ENCODE data around the gene APCDD1.

The APCDD1 gene

GRCh38 chr18:10430677-10431076 is 23.8 kb upstream of the APCDD1 start:
- in situ Hi-C loops (cut with MboI; ENCODE audit: low sequenced_read_pairs), result no loop called here

GRCh38 chr18:10431680-10432079 is 22.8 kb upstream of the APCDD1 start:
- in situ Hi-C loops (cut with MboI; ENCODE audit: low sequenced_read_pairs), result no loop called here

DNA sequence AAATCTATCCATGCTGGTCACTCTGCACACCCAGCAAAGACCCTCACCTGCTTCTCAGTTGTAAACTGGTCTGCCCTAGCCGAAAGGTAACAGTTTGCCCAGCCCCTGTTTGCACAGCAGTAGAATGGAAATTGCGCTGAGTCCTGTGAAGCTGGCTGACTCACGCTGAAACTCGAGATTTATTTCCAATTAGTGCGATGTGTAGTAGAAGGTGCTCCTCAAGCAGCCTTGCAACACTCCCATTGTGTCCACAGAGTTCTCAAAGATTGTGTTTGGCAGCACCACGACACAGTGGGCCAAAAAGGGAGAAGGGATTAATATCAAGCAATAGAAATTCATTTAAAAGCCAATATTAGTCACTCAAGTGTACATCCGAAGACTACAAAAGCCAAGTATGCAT is 21.7 kb upstream of the APCDD1 start:
- in situ Hi-C loops (cut with MboI; ENCODE audit: low sequenced_read_pairs), result no loop called here

- in situ Hi-C loops (cut with MboI; ENCODE audit: low sequenced_read_pairs), result no loop called here
Measured at GRCh38 chr18:10436160-10436559, 18.3 kb upstream of the APCDD1 start.

GRCh38 chr18:10437837-10438236 is 16.6 kb upstream of the APCDD1 start:
- in situ Hi-C loops (cut with MboI; ENCODE audit: low sequenced_read_pairs), result no loop called here

GRCh38 chr18:10439898-10440297 is 14.5 kb upstream of the APCDD1 start:
- in situ Hi-C loops (cut with MboI; ENCODE audit: low sequenced_read_pairs), result no loop called here

- in situ Hi-C loops (cut with MboI; ENCODE audit: low sequenced_read_pairs), result no loop called here
Measured at GRCh38 chr18:10440884-10441283, 13.6 kb upstream of the APCDD1 start.

- in situ Hi-C loops (cut with MboI; ENCODE audit: low sequenced_read_pairs), result no loop called here
Measured at GRCh38 chr18:10441472-10441871, 13.0 kb upstream of the APCDD1 start.

- in situ Hi-C loops (cut with MboI; ENCODE audit: low sequenced_read_pairs), result no loop called here
Measured at GRCh38 chr18:10442551-10442971, 11.9 kb upstream of the APCDD1 start.

DNA sequence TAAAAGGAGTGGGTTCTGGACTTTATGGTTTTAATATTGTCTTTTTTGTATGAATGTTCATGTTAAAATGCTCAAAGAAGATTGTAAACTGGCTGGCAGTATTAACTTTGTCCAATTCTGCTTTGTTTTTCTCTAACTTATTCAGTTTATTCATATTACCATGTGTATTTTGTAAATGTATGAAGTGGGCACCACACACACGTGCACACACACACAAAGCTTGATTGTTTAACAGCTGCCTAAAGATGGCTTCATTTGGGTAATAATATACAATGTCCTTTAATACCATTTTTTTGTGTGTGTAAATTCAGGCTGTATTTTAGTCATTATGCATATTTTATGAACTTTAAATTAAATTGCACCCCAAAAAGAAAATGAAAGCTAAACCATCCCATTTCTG is 11.4 kb upstream of the APCDD1 start:
- in situ Hi-C loops (cut with MboI; ENCODE audit: low sequenced_read_pairs), result no loop called here

DNA sequence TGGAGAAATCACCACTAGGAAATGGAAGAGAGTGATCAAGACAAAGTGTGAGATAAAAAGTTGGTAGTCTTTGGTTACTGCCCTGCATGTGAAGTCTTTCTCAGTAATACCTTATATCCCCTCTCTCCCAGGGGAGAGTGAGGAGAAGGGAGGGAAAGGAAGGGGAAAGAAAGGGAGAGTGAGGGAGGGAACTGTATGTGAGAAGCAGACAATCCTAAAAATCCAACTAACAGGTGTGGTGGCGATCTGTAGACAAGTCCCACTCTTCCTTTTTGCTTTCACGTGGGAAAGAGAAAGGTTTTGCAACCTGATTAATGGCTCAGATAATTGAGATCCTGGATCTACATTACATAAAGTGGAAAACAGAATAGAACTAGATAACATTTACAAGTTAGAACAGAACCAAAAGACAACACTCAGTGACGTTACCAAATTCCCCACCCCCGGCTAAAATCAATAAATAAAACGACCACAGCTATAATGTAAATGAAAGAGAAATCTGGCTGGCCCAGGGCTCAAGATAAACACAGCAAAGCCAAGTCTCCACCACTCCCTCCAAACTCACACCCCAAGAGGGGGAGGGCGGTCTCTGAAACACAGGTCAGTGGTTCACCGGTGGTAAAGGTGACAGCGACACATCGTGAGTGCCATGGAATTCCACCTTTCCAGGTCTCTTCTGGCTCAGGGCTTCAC is 10.0 kb upstream of the APCDD1 start:
- in situ Hi-C loops (cut with MboI; ENCODE audit: low sequenced_read_pairs), result no loop called here

- in situ Hi-C loops (cut with MboI; ENCODE audit: low sequenced_read_pairs), result no loop called here
Measured at GRCh38 chr18:10449396-10449795, 5.0 kb upstream of the APCDD1 start.

- in situ Hi-C loops (cut with MboI; ENCODE audit: low sequenced_read_pairs), result no loop called here
Measured at GRCh38 chr18:10450986-10451385, 3.4 kb upstream of the APCDD1 start.

DNA sequence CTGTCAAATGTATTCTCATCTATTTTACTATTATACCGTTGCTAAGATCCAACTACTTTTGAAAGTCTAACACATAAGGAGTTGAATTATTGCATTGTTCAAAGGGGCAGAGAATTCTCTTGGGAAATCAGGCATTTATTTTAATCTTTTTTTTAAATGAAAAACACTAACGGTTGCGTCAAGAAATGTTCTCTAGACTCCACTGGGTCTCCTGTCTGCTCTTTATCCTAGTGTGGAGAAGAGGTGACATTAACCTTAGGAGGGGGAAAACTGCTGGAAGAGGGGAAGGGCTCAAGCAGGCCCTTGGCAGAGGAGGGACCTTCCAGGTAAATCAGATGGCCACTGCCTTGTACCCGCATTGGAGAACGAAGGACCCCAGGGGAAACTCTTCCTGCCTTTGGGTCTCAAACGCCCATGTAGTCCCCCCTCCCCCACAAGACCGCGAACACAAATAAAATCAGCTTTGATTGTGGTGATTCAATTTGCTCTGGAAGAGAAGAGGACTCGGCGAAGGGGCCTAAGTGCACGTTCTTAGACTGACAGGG is 1.1 kb upstream of the APCDD1 start:
- in situ Hi-C loops (cut with MboI; ENCODE audit: low sequenced_read_pairs), result no loop called here

- in situ Hi-C loops (cut with MboI; ENCODE audit: low sequenced_read_pairs), result no loop called here
Measured at GRCh38 chr18:10454681-10455557, 484 bp downstream of the APCDD1 start.

DNA sequence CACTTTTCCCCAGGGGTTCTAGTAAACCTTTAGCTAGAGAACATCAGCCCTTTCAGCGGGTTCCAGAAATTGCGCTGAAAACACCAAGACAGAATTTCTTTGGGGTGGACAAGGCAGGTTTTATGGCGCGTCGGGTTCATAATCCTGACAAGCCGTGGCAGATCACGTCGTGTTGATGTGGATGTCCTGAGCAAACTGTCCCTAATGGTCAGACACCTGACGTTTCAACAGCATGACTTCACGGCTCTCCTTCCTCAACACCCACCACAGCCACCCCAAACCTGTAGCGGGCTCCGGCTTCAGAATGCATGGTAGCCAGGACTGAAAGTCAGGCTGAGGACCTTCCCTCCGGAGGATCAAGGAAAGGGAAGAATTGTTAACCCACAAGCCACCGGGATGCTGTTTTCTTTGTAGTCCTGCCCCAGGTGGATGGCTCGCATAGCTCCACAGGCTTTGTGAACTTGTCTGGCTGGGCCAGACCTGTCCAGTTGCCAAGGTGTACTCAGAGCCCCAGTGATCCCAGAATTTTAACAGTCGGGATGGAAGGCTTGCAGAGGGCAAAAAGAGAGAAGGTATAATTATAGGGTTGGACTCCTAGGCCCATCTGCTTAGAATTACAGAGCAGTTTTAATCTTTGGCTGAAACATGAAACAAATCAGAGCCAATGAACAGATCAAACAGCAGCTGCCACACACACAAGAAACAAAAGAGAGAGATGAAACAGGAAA is 1.5 kb downstream of the APCDD1 start:
- in situ Hi-C loops (cut with MboI; ENCODE audit: low sequenced_read_pairs), result no loop called here

DNA sequence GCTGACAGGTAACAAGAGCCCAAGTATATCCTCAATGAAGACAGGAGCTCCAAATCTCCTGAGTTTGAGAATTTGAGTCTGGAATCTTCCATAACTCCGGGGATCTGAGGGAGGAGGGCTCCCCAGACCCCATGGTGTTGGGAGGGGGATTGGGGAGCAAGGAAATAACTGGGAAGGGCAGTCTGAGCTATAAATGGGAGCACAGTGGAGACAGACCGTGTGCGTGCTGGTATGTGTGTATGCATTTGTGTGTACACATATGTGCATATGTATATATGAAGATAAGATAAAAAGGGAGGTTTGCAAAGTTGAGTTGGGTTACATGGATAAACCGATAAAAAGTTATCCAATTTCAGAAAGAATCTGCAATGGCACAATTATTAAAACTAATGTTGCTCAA is 2.3 kb downstream of the APCDD1 start:
- in situ Hi-C loops (cut with MboI; ENCODE audit: low sequenced_read_pairs), result no loop called here

DNA sequence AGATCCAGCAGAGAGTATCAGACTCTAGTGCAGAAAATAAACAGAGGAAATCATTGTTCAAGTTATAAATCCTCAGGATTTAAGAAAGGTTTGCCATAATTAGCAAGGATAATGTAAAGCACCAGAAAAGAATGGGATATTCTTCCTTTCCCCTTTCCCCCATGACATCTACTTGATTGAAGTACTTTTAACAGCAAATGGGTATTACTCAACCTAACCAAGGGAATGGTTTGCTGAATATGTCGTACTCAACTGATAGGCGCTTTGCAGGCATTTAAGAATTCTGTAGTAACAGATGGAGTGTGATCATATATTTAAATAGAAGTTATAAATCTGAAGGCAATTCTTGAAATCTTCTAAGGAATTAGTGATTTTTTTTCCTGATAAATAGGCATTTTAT is 2.7 kb downstream of the APCDD1 start:
- in situ Hi-C loops (cut with MboI; ENCODE audit: low sequenced_read_pairs), result no loop called here

DNA sequence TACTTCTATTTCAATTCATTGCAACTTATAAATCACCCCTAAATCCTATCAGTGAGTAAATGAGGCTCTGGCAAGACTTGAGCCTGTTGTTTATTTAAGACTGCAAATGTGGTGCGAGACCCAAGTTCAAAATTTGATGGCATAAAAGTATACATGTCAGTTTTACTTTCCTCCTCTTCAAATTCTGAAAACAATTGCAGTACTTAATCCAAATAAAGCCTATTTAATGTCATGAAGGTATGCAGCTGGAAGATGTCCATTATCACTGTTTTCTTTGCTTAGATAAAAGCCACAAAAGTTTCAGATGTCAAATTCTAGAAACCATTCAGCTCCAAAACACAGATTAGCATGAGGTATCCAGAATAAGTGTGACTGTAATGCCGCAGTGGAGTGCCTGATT is 3.3 kb downstream of the APCDD1 start:
- in situ Hi-C loops (cut with MboI; ENCODE audit: low sequenced_read_pairs), result no loop called here

- in situ Hi-C loops (cut with MboI; ENCODE audit: low sequenced_read_pairs), result no loop called here
Measured at GRCh38 chr18:10458691-10459090, 4.3 kb downstream of the APCDD1 start.

GRCh38 chr18:10459587-10459986 is 5.2 kb downstream of the APCDD1 start:
- in situ Hi-C loops (cut with MboI; ENCODE audit: low sequenced_read_pairs), result no loop called here

All from hTERT RPE-1 (cell line).